Osteocyte (in vitro differentiated cells): ENCODE data around the gene SMCO4. TPM values are rescaled to one million over a fixed set of nuclear protein-coding genes. Genes with fewer than 3 reads are reported as not detected.

ENCODE experiments used
- DNase-seq: peaks from one replicate; pipeline ENCODE4 v3.0.0; 2021; ENCODE audit warnings: mixed read lengths; ENCODE audit not compliant: unreplicated experiment; ENCODE audit errors: extremely low spot score
- H3K27ac Mint-ChIP-seq: one replicate; pipeline ENCODE4 v1.8.0; 2021; ENCODE audit warnings: mild to moderate bottlenecking, mixed read lengths; ENCODE audit not compliant: unreplicated experiment
- H3K27me3 Mint-ChIP-seq: one replicate; pipeline ENCODE4 v1.8.0; 2021; ENCODE audit warnings: mixed read lengths; ENCODE audit not compliant: unreplicated experiment
- H3K36me3 Mint-ChIP-seq: one replicate; pipeline ENCODE4 v1.8.0; 2021; ENCODE audit warnings: mixed read lengths; ENCODE audit not compliant: unreplicated experiment
- H3K4me1 Mint-ChIP-seq: one replicate; pipeline ENCODE4 v1.8.0; 2021; ENCODE audit warnings: mixed read lengths; ENCODE audit not compliant: unreplicated experiment
- H3K4me3 Mint-ChIP-seq: one replicate; pipeline ENCODE4 v1.8.0; 2021; ENCODE audit warnings: mild to moderate bottlenecking, moderate library complexity, mixed read lengths; ENCODE audit not compliant: unreplicated experiment
- H3K9me3 Mint-ChIP-seq: one replicate; pipeline ENCODE4 v1.8.0; 2021; ENCODE audit warnings: mixed read lengths; ENCODE audit not compliant: unreplicated experiment
- total RNA-seq: library from RNA; stranded (reverse); gene quantifications from 2 replicates; pipeline ENCODE4 v1.2.1, GENCODE V29; 2021
- TF ChIP-seq, protein P1 (sequence below): fragments of 200-600 bp; sonication (generic); IDR thresholded peaks from 2 replicates; pipeline ENCODE4 v1.5.0; 2021; ENCODE audit warnings: antibody characterized with exemption, mild to moderate bottlenecking, moderate library complexity

SMCO4 gene
- total RNA-seq, 1 donor from 2014 or later, result 14.7 TPM

DNA sequence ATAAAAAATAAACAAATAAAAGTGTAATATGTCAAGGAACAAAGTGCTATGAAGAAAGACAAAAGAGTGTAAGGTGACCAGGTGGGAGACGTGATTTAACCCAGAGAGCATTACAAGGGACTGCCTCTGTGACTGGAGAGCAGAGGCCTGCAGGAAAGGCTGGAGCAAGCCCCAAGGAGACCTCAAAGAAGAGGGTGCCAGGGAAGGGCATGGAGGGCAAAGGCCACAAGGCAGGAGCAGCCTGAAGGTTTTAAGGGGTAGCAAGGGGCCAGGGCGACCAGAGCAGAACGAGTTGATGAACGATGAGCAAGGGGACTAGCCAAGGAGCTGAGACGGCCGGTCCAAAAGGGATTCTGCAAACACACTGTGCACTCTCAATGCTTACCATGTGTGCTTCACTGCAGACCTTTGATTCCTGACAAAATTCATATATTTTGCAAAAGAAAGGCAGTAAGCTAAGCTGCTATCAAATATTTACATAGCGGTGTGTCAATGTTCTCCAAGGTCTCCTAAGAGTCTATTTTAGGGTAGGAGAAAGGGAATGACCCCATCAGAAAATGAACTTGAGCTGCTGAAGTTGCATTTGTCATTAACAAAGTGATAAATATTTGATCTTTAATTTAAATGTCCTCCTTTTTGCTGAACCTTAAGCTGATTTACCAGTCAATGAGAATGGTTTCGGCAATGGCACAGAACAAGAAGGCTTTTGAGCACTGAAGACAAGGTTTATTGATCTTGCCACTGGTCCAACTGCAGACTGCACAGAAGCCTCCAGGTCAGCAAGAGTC, 50.5 kb downstream of the SMCO4 start:
- TF ChIP-seq, protein P1, sequence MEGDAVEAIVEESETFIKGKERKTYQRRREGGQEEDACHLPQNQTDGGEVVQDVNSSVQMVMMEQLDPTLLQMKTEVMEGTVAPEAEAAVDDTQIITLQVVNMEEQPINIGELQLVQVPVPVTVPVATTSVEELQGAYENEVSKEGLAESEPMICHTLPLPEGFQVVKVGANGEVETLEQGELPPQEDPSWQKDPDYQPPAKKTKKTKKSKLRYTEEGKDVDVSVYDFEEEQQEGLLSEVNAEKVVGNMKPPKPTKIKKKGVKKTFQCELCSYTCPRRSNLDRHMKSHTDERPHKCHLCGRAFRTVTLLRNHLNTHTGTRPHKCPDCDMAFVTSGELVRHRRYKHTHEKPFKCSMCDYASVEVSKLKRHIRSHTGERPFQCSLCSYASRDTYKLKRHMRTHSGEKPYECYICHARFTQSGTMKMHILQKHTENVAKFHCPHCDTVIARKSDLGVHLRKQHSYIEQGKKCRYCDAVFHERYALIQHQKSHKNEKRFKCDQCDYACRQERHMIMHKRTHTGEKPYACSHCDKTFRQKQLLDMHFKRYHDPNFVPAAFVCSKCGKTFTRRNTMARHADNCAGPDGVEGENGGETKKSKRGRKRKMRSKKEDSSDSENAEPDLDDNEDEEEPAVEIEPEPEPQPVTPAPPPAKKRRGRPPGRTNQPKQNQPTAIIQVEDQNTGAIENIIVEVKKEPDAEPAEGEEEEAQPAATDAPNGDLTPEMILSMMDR, result no peak
- H3K4me3 Mint-ChIP-seq, result no peak overlapping the region

DNA sequence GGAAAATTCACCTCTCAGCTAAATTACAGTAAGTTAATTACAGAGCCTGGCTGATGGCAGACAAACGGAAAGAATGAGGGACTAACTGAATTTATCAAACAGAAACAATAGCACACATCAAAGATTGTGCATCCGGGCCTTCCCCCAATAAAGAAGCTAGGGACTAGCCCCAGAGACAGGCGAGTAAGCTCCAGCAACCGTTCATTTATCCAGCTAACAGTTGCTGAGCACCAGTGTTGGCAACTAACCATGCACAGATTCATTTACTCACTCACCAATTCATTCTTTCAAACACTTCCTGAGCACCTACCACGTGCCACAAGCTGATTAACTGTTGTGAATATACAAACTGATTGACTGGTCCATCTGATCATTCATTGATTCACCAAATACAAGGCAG, 51.2 kb downstream of the SMCO4 start:
- peaks cover 10% of the 10 kb centered on the region for H3K36me3 Mint-ChIP-seq
- no peak overlapping the region for H3K4me3 Mint-ChIP-seq
- no peak overlapping the region for H3K27ac Mint-ChIP-seq
- DNase-seq, result no peak
- no peaks in the 10 kb centered on the region for H3K27me3 Mint-ChIP-seq
- TF ChIP-seq, protein P1, result no peak
- H3K9me3 Mint-ChIP-seq, result no peaks in the 10 kb centered on the region
- peaks cover 28% of the 10 kb centered on the region for H3K4me1 Mint-ChIP-seq

More for the DNA sequence above, 50.5 kb downstream of the SMCO4 start:
- no peak for DNase-seq
- Mint-ChIP-seq H3K27ac (no peak overlapping the region), H3K4me1 (peaks cover 34% of the 10 kb centered on the region), H3K9me3 (no peaks in the 10 kb centered on the region), H3K27me3 (no peaks in the 10 kb centered on the region), H3K36me3 (peaks cover 10% of the 10 kb centered on the region)

DNA sequence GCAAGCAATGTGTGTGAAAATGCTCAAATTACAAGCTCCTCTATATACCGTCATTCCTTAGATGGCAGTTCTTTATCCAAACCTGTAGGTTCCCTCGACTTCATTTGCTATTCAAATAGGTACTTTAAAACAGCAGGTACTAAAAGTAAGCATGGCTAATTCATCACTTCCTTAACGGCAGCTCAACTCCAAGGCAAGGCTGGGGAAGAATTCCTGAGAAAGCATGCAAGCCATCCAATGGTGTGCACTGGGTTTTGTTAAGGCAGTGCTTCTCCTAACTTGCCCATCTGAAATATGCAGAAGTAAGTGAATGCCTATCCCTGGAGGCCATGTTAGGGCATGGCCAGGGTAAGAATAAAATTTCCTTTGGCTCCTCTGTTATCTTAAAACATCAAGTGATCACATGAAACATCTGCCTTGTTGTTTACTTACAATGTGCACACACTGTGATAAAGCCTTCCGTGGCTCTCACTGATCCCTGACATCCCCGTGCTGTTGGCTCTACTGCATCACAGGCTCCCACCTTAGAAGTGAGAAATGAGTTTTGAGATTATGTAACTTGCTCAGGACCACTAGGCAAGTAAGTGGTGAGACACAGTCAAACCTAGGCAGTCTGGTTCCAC, 52.1 kb downstream of the SMCO4 start:
- H3K36me3 Mint-ChIP-seq, result peaks cover 10% of the 10 kb centered on the region
- no peak for DNase-seq
- H3K27ac Mint-ChIP-seq, result no peak overlapping the region
- TF ChIP-seq, protein P1, result no peak
- no peaks in the 10 kb centered on the region for H3K27me3 Mint-ChIP-seq
- H3K4me1 Mint-ChIP-seq, result peaks cover 27% of the 10 kb centered on the region
- H3K9me3 Mint-ChIP-seq, result no peaks in the 10 kb centered on the region
- no peak overlapping the region for H3K4me3 Mint-ChIP-seq

DNA sequence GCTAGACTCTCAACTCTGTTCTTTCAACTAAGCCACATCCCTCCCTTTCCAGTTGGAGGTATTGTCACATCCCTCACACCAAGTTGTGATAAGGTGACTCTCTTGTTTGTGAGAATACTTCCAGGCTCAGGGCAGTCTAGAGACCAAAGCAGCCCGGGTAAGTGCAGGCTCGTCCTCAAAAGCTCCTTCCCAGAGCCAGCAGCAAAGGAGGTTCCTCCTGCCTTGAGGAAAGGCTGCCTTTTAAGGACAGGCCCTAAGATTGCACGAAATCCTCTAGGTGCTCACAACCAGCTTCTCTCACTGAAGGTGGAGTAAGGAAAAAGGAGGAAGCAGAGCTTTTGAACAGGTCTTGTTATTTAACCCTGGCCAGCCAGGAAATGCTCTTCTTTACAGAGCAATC, 53.4 kb downstream of the SMCO4 start:
- Mint-ChIP-seq H3K4me1 (peaks cover 31% of the 10 kb centered on the region), H3K27ac (no peak overlapping the region), H3K27me3 (no peaks in the 10 kb centered on the region), H3K36me3 (peaks cover 8% of the 10 kb centered on the region), H3K9me3 (no peaks in the 10 kb centered on the region), H3K4me3 (no peak overlapping the region)
- TF ChIP-seq, protein P1, result no peak
- DNase-seq, result no peak

DNA sequence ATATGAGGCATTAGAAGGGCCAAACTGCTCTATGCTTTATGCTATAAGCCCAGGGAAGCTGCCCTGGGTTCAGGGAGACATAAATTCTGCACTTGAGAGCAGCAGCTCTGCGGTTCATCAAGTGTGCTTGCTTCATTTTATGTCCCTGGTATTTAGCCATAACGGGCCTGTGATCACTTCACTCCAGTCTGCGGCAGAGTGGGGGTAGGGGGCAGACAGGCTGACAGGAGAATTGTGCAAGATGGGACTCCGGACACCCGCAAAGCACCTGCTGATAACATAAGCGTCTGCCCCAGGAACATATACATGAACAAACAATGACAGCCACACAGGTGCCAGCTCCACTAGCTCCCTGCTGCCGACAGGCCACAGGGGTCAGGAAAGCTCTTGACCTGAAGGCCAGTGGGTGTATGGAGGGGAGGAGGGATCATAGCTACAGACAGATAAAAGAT, 56.1 kb downstream of the SMCO4 start:
- Mint-ChIP-seq H3K27ac (no peak overlapping the region), H3K9me3 (no peaks in the 10 kb centered on the region), H3K36me3 (peaks cover 2% of the 10 kb centered on the region), H3K27me3 (no peaks in the 10 kb centered on the region), H3K4me1 (peaks cover 19% of the 10 kb centered on the region), H3K4me3 (no peak overlapping the region)
- TF ChIP-seq, protein P1, result no peak
- no peak for DNase-seq
